PFSK-1 (cell line): ENCODE measurements around the gene SYNE1.

Source experiments
- FOXP2 ChIP-seq: optimal IDR thresholded peaks from 2 replicates; pipeline ENCODE3; 2011; ENCODE audit warnings: borderline replicate concordance, control low read depth, inconsistent platforms; ENCODE audit not compliant: insufficient read depth; ENCODE audit errors: extremely low read length, extremely low read depth
- POLR2AphosphoS5 ChIP-seq: IDR thresholded peaks from 2 replicates; pipeline ENCODE4 v1.6.1; 2012; ENCODE audit warnings: low read depth, mild to moderate bottlenecking, control low read depth, low read length, moderate library complexity
- REST ChIP-seq, 2 experiments: IDR thresholded peaks; 2 replicates each; pipeline versions ENCODE4 v1.6.1 to v1.8.0; 2011 to 2012; ENCODE audit warnings: low read depth in 2 of 2, low read length in 2 of 2, control low read depth in 1 of 2, inconsistent platforms in 1 of 2, mild to moderate bottlenecking in 1 of 2, moderate library complexity in 1 of 2; ENCODE audit not compliant: insufficient read depth in 1 of 2
- SIN3A ChIP-seq: IDR thresholded peaks from 2 replicates; pipeline ENCODE4 v1.6.1; 2012; ENCODE audit warnings: mild to moderate bottlenecking, low read length, moderate library complexity, borderline replicate concordance; ENCODE audit not compliant: insufficient read depth
- TAF1 ChIP-seq: IDR thresholded peaks from 2 replicates; pipeline ENCODE4 v1.6.1; 2012; ENCODE audit warnings: low read length, control low read depth, borderline replicate concordance; ENCODE audit not compliant: insufficient read depth

The SYNE1 gene

GRCh38 chr6:152379423-152379822, 257.7 kb downstream of the SYNE1 start:
- no peak for TF ChIP-seq TAF1
- TF ChIP-seq SIN3A, result no peak
- no peak for TF ChIP-seq REST (IDR thresholded peaks at IDR 0.05; ENCODE audit: insufficient read depth in 1 of 2, low read depth in 2 of 2, low read length in 2 of 2)
- TF ChIP-seq FOXP2, result no peak
- no peak for TF ChIP-seq POLR2AphosphoS5

- TF ChIP-seq REST (IDR thresholded peaks at IDR 0.05; ENCODE audit: insufficient read depth in 1 of 2, low read depth in 2 of 2, low read length in 2 of 2), result no peak
- no peak for TF ChIP-seq POLR2AphosphoS5
- TF ChIP-seq SIN3A, result no peak
These were observed 259.0 kb downstream of the SYNE1 start for GRCh38 chr6:152378169-152378568.

GRCh38 chr6:152375197-152375596, 262.0 kb downstream of the SYNE1 start:
- TF ChIP-seq TAF1 (no peak), SIN3A (no peak), FOXP2 (no peak), REST (IDR thresholded peaks at IDR 0.05; ENCODE audit: insufficient read depth in 1 of 2, low read depth in 2 of 2, low read length in 2 of 2) (no peak), POLR2AphosphoS5 (no peak)

GRCh38 chr6:152372945-152373344, 264.2 kb downstream of the SYNE1 start:
- TF ChIP-seq TAF1 (no peak), FOXP2 (no peak), REST (IDR thresholded peaks at IDR 0.05; ENCODE audit: insufficient read depth in 1 of 2, low read depth in 2 of 2, low read length in 2 of 2) (no peak), SIN3A (no peak), POLR2AphosphoS5 (no peak)

GRCh38 chr6:152371775-152372174, 265.4 kb downstream of the SYNE1 start:
- TF ChIP-seq TAF1 (no peak), SIN3A (no peak), REST (IDR thresholded peaks at IDR 0.05; ENCODE audit: insufficient read depth in 1 of 2, low read depth in 2 of 2, low read length in 2 of 2) (no peak), POLR2AphosphoS5 (no peak), FOXP2 (no peak)
